Smooth muscle cell (in vitro differentiated cells): Measurements from ENCODE around the gene CCDC197. TPM values are rescaled to one million over a fixed set of nuclear protein-coding genes. Genes with fewer than 3 reads are reported as not detected.

Experiments used
- DNase-seq: peaks from one replicate; lab custom pipeline; 2025; ENCODE audit not compliant: unreplicated experiment; lab: John Stamatoyannopoulos, UW
- H2AFZ ChIP-seq: fragments of 200-600 bp; sonication (generic); 2 replicates; pipeline ENCODE4 v1.6.0; 2016; ENCODE audit warnings: antibody characterized with exemption, low read depth, mild to moderate bottlenecking
- H3F3A ChIP-seq: fragments of 200-600 bp; sonication (generic); 2 replicates; pipeline ENCODE4 v1.6.0; 2017; ENCODE audit warnings: antibody characterized with exemption, low read depth
- H3K27ac ChIP-seq: fragments of 200-600 bp; sonication (generic); 2 replicates; pipeline ENCODE4 v1.5.1; 2016; ENCODE audit warnings: low read depth, mild to moderate bottlenecking
- H3K27me3 ChIP-seq: fragments of 200-600 bp; sonication (generic); 2 replicates; pipeline ENCODE4 v1.6.1; 2016; ENCODE audit warnings: low read depth, mild to moderate bottlenecking
- H3K36me3 ChIP-seq: fragments of 200-600 bp; sonication (generic); 2 replicates; pipeline ENCODE4 v1.5.1; 2016; ENCODE audit warnings: low read depth
- H3K4me1 ChIP-seq: fragments of 200-600 bp; sonication (generic); 2 replicates; pipeline ENCODE4 v1.5.1; 2016; ENCODE audit warnings: low read depth
- H3K4me2 ChIP-seq: fragments of 200-600 bp; sonication (generic); 2 replicates; pipeline ENCODE4 v1.6.0; 2016; ENCODE audit warnings: mild to moderate bottlenecking
- H3K4me3 ChIP-seq: fragments of 200-600 bp; sonication (generic); 2 replicates; pipeline ENCODE4 v1.5.1; 2016; ENCODE audit warnings: mild to moderate bottlenecking
- H3K79me2 ChIP-seq: fragments of 200-600 bp; sonication (generic); 2 replicates; pipeline ENCODE4 v1.6.0; 2016; ENCODE audit warnings: low read depth, mild to moderate bottlenecking
- H3K9ac ChIP-seq: fragments of 200-600 bp; sonication (generic); 2 replicates; pipeline ENCODE4 v1.6.0; 2016; ENCODE audit warnings: low read depth
- H3K9me3 ChIP-seq: fragments of 200-600 bp; sonication (generic); replicated peaks from 2 replicates; pipeline ENCODE4 v1.5.1; 2016; ENCODE audit warnings: low read depth
- H4K20me1 ChIP-seq: fragments of 200-600 bp; sonication (generic); 2 replicates; pipeline ENCODE4 v1.6.0; 2016; ENCODE audit warnings: low read depth
- CTCF ChIP-seq: fragments of 200-600 bp; sonication (generic); IDR thresholded peaks from 2 replicates; pipeline ENCODE4 v1.5.1; 2017; ENCODE audit warnings: borderline replicate concordance, mild to moderate bottlenecking, antibody characterized with exemption; ENCODE audit not compliant: insufficient read depth, poor library complexity, severe bottlenecking
- WGBS: methylation state at CpG from one replicate; pipeline ENCODE4 v1.1.7; 2016; ENCODE audit warnings: low lambda C conversion rate; 5-methylcytosine and 5-hydroxymethylcytosine counted together
- microRNA-seq: library from miRNA; unstranded; fragments of <30 nt; microRNA quantifications from one replicate; pipeline ENCODE4, GENCODE V29; 2016; ENCODE audit warnings: borderline number of aligned reads
- polyA plus RNA-seq: library from polyadenylated mRNA; unstranded; fragments of >200 nt; fragmentation: Nextera tagmentation; extraction: Ambion mirVana; gene quantifications from 2 replicates; pipeline ENCODE4 v1.2.1, GENCODE V29; 2016
- small RNA-seq: library from RNA; depleted of rRNA; stranded (forward); fragments of <200 nt; gene quantifications from one replicate; pipeline ENCODE3, GENCODE V24; 2014
- total RNA-seq: library from RNA; depleted of rRNA; stranded (reverse); fragments of >200 nt; gene quantifications from 2 replicates; pipeline ENCODE4 v1.2.3, GENCODE V29; 2014

CCDC197 gene
- total and polyA plus RNA-seq, 2 experiments from 2014 or later: not detected

- no peaks in the 10 kb centered on the region for H3K9me3 ChIP-seq
- H3K9ac ChIP-seq: no peak overlapping the region
- H3F3A ChIP-seq: no peaks in the 10 kb centered on the region
- H3K79me2 ChIP-seq: peaks cover 4% of the 10 kb centered on the region
- no peaks in the 10 kb centered on the region for H3K27me3 ChIP-seq
- no peak overlapping the region for H3K27ac ChIP-seq
- WGBS: 96% methylated on average over 1 of the region's 1 CpG
- H4K20me1 ChIP-seq: peaks cover 53% of the 10 kb centered on the region
- peaks cover 21% of the 10 kb centered on the region for H3K36me3 ChIP-seq
- peaks cover 7% of the 10 kb centered on the region for H3K4me1 ChIP-seq
- no peak overlapping the region for H2AFZ ChIP-seq
- H3K4me3 ChIP-seq: no peak overlapping the region
- H3K4me2 ChIP-seq: no peak overlapping the region
- no peak for DNase-seq
- no peak for TF ChIP-seq CTCF
These were observed 61.1 kb downstream of the CCDC197 start for GRCh38 chr14:94058128-94058673.

Small RNA genes within 50 kb of the gene (microRNA-seq; reads per million reads assigned to microRNA genes)
- gene MIR4506: not detected

Small RNA genes within 50 kb of the gene (small RNA-seq; reads per million reads assigned to genes)
- not detected for gene MIR4506

Other genes with a start within 250 kb of the CCDC197 start
- 0.18 TPM in 1 of 2 replicates, not detected in the other for gene PRIMA1, start 208.8 kb upstream of the CCDC197 start, total RNA-seq
- not detected in 2 replicates for gene PRIMA1, start 208.8 kb upstream of the CCDC197 start, polyA plus RNA-seq
- not detected in 2 replicates for gene FAM181A, start 70.0 kb upstream of the CCDC197 start, total RNA-seq
- not detected in 2 replicates for gene FAM181A, start 70.0 kb upstream of the CCDC197 start, polyA plus RNA-seq
- gene ASB2, start 20.7 kb upstream of the CCDC197 start, total RNA-seq: 0.99 and 6.5 TPM in 2 replicates
- 0.30 TPM in 1 of 2 replicates, not detected in the other for gene ASB2, start 20.7 kb upstream of the CCDC197 start, polyA plus RNA-seq
- 2.4 and 5.1 TPM in 2 replicates for gene OTUB2, start 29.0 kb downstream of the CCDC197 start, total RNA-seq
- 1.7 and 4.0 TPM in 2 replicates for gene OTUB2, start 29.0 kb downstream of the CCDC197 start, polyA plus RNA-seq
- 117 and 151 TPM in 2 replicates for gene DDX24, start 83.9 kb downstream of the CCDC197 start, total RNA-seq
- gene DDX24, start 83.9 kb downstream of the CCDC197 start, polyA plus RNA-seq: 118 and 127 TPM in 2 replicates
- 2.9 and 14.7 TPM in 2 replicates for gene IFI27L1, start 84.0 kb downstream of the CCDC197 start, total RNA-seq
- 38.0 and 38.2 TPM in 2 replicates for gene IFI27L1, start 84.0 kb downstream of the CCDC197 start, polyA plus RNA-seq
- gene IFI27, start 113.4 kb downstream of the CCDC197 start, total RNA-seq: 0.13 and 0.40 TPM in 2 replicates
- gene IFI27, start 113.4 kb downstream of the CCDC197 start, polyA plus RNA-seq: 3.1 TPM in 2 replicates
- gene IFI27L2, start 132.3 kb downstream of the CCDC197 start, total RNA-seq: 73.8 and 96.0 TPM in 2 replicates
- 135 and 162 TPM in 2 replicates for gene IFI27L2, start 132.3 kb downstream of the CCDC197 start, polyA plus RNA-seq
- 0.27 and 0.40 TPM in 2 replicates for gene PPP4R4, start 177.0 kb downstream of the CCDC197 start, total RNA-seq
- gene PPP4R4, start 177.0 kb downstream of the CCDC197 start, polyA plus RNA-seq: 0.27 and 0.38 TPM in 2 replicates